ENCODE measurements around the gene HADHB.
A peak's percentile ranks its signal among the peaks of the same experiment; 100 is the strongest.
"Not testable (repeated sequence)": the region's sequence is repeated elsewhere in the genome, so short reads cannot be mapped to it uniquely, and the experiment has no call there.

The HADHB gene

DNA sequence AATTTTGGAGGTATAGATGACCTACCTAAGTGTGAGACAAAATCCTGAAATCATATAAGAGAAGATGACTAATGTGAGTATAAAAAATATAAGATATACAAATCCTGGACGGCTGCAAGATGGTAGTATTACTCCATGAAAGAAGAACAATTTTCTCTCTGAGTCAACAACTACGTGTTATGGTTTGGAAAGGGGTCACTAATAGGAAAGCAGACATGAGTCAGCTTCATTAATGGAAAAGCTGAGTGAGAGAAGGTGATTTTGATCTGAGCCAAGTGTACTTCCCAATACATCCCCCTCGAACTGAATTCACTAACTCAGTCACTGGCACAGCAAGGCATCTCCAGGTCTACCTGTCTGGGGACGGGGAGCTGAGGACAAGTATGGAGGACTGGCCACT is 81.1 kb downstream of the HADHB start:
- no peak overlapping the region for H3K27ac ChIP-seq
- no peak for DNase-seq (ENCODE audit: low spot score)
- H3K4me3 ChIP-seq: no peak overlapping the region
- TF ChIP-seq, protein P1, sequence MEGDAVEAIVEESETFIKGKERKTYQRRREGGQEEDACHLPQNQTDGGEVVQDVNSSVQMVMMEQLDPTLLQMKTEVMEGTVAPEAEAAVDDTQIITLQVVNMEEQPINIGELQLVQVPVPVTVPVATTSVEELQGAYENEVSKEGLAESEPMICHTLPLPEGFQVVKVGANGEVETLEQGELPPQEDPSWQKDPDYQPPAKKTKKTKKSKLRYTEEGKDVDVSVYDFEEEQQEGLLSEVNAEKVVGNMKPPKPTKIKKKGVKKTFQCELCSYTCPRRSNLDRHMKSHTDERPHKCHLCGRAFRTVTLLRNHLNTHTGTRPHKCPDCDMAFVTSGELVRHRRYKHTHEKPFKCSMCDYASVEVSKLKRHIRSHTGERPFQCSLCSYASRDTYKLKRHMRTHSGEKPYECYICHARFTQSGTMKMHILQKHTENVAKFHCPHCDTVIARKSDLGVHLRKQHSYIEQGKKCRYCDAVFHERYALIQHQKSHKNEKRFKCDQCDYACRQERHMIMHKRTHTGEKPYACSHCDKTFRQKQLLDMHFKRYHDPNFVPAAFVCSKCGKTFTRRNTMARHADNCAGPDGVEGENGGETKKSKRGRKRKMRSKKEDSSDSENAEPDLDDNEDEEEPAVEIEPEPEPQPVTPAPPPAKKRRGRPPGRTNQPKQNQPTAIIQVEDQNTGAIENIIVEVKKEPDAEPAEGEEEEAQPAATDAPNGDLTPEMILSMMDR (IDR thresholded peaks at IDR 0.05): no peak

DNA sequence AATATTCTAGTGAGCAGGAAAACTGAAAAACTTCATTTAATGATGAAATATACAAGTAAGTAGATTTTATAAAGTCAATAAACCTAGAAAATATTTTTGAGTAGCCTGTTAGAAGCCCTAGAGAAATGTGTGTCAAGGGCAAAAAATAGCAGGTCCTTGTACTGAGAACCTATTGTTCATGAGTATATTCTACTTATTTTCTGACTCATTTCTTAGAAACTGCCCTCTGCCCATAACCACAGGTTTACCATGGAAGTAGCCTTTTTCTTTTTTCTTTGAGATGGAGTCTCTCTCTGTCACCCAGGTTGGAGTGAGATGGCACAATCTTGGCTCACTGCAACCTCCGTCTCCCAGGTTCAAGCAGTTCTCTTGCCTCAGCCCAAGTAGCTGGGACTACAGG is 81.8 kb downstream of the HADHB start:
- Histone ChIP-seq H3K27ac (no peak overlapping the region), H3K4me3 (no peak overlapping the region)
- DNase-seq (ENCODE audit: low spot score): no peak
- TF ChIP-seq, protein P1 (IDR thresholded peaks at IDR 0.05): no peak

DNA sequence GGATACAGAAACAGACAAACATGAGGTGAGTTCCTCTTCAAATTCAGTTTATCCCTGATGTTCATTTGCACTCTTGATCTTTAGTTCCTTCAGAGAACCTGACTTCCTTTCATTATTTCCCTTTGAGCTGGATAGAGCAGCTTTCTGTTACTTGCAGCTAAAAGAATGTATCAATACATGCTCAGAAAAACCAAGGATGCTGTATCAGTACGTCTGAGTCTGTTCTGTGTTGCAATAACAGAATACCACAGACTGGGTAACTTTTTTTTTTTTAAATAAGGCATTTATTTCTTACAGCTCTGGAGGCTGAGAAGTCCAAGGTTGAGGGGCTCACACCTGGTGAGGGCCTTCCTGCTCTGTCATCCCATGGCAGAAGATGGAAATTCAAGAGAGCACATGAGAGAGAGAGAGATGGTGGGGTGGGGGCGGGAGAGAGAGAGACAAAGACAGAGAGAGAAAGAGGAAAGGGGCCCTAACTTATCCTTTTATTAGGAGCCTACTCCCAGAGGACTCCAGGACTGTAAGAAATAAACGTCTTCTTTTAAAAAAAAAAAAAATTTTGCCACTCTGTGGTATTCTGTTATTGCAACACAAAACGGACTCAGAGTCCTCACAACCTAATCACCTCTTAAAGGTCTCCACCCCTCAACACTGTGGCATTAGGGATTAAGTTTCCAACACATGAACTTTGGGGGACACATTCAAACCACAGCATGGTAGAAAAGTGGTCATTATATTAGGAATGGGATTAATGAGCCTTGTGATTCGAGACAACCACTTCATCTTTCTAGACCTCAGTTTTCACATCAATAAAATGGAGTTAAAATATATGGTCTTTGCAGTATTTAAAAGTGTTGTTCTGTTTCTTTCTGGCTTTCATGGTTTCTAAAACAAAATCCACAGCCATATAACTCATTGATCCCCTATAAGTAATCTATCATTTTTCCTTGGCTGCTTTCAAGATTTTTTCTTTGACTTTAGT is 82.8 kb downstream of the HADHB start:
- no peak for DNase-seq (ENCODE audit: low spot score)
- Histone ChIP-seq H3K27ac (no peak overlapping the region), H3K4me3 (no peak overlapping the region)
- TF ChIP-seq, protein P1 (IDR thresholded peaks at IDR 0.05): no peak

DNA sequence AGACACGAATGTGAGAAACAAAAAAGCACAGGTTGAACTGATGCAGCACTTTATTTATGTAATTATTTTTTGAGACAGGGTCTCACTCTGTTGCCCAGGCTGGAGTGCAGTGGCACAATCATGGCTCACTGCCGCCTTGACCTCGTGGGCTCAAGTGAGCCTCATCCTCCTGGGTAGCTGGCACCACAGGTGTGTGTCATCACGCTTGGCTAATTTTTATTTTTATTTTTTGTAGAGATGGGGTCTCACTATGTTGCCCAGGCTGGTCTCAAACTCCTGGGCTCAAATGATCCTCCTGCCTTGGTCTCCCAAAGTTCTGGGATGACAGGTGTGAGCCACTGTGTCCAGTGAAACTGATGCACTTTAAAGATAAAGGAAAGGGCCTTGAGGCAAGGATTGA is 84.3 kb downstream of the HADHB start:
- H3K4me3 ChIP-seq; H3K27ac ChIP-seq; DNase-seq (ENCODE audit: low spot score): not testable (repeated sequence)

DNA sequence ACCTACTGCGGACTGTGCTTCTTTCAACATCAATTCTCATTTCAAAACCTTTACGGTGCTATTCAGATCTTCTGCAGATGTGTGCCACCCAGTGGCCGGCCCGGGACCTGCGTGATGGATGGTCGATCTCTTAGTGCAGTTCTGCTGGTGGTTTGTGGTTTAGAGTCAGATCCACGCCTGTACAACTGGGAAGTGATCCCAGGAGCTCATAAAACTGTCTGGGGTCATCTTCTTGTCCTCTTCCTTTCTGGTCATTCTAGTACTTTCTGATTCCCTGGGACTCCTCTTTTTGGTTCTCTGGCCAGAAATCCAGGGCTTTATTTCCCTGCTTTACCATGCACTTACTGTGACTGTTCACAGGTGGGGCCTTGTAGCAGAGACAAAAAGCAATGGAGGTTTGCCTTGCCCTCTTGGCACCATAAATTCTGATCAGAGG is 85.4 kb downstream of the HADHB start:
- no peak overlapping the region for H3K4me3 ChIP-seq
- H3K27ac ChIP-seq: no peak overlapping the region
- peak; percentile 90 for DNase-seq (ENCODE audit: low spot score)
- TF ChIP-seq, protein P1 (IDR thresholded peaks at IDR 0.05): peak; percentile 83

DNA sequence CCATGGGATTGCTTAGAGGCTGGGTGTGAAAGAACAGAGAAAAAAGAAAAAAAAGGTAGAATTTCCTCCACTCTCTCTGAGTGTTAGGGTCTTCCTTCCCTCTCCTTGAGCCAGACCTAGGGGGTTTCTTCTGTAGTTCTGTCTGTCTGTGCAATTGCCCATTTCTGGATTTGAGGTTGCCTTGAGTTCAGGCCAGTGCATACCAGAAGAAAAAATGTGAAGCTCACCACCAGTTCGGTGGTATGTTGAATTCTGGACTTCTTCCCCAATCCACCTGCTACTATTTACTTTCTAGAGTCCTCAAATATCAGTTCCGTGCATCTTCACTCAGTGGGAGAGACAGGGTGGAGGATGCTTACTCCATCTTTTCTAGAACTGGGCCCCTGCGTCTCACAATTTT is 85.9 kb downstream of the HADHB start:
- TF ChIP-seq, protein P1 (IDR thresholded peaks at IDR 0.05): no peak
- Histone ChIP-seq H3K4me3 (no peak overlapping the region), H3K27ac (no peak overlapping the region)
- DNase-seq (ENCODE audit: low spot score): no peak

DNA sequence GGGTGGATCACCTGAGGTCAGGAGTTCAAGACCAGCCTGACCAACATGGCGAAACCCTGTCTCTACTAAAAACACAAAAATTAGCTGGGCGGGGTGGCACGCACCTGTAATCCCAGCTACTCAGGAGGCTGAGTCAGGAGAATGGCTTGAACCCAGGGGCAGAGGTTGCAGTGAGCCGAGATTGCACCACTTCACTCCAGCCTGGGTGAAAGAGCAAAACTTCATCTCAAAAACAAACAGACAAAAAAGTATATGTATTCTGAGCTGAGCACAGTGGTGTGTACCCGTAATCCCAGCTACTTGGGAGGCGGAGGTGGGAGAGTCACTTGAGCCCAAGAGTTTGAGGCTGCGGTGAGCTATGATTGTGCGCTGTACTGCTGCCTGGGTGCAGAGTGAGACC is 86.6 kb downstream of the HADHB start:
- not testable (repeated sequence) for DNase-seq (ENCODE audit: low spot score); H3K27ac ChIP-seq; H3K4me3 ChIP-seq

DNA sequence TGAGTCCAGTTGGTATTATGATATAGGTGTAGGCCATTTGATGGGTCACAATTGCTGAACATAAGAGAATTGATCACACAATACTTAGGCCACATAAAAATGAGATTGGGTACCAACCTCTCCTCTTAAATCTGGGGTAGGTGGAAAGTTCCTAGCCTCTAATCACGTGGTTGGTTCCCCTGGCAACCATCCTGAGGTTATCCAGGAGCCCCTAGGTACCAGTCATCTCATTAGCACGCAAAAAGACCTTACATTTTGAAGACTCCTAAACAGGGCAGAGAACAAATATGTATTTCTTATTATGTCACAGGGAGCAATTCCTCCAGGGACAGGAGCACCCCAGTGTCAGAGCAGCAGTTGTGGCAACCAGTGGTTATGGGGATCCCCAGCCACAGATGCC is 88.6 kb downstream of the HADHB start:
- no peak for DNase-seq (ENCODE audit: low spot score)
- Histone ChIP-seq H3K27ac (no peak overlapping the region), H3K4me3 (no peak overlapping the region)
- TF ChIP-seq, protein P1 (IDR thresholded peaks at IDR 0.05): no peak

All from coronary artery (tissue), 2 donors.